GM12872 (cell line): ENCODE data around the gene ZDHHC8.
A peak's percentile ranks its signal among the peaks of the same experiment; 100 is the strongest.

Experiments used
- TF ChIP-seq, protein P1 (sequence below): IDR thresholded peaks from 3 replicates; pipeline ENCODE4 v1.5.1; 2011; ENCODE audit warnings: low read depth, mild to moderate bottlenecking, low read length, moderate library complexity; ENCODE audit not compliant: insufficient read depth

The ZDHHC8 gene

DNA sequence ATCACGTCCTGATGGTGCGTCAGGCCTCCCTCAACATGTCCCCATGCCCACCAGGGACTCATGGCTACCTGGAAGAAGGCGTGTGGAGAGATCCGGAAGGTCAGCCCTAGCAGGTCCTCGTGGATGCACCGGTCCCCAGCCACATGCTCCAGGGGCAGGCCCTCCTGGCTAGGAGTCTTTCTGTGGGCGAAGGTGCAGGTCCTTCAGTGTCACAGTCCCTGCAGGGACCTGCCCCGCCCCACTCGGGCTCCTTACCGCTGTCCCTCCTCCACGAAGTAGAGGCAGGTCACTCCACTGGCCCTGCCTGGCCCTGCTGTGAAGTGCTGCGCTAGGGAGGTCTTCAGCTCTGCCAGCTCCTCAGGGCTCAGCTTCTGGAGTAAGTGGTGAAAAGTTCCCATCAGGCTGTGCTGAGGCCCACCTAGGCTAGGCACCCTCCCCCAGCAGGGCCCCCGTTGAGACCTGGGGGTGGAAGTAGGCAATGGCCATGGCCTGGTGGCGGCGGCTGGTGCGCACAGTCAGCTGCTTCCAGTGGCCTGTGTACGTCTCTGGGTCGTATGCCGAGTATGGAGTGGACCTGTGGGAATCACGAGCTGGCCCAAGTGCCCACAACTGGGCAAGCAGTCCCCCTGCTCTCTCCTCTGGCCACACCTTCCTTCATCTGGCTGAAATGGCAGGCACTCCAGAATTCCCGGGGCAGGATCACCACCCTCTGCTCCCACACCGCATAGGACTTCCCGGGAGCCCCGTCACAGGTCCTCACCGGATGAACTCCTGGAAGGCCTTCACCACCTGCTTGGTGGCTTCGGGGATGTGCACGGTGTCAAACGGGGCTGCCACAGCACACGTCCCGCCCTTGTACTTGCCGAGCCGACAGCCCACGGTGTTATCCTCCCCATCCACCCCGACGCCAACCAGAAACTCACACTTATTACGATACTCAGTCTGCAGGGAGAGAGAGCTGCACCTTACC, 16.8 kb upstream of the ZDHHC8 start:
- TF ChIP-seq, protein P1, sequence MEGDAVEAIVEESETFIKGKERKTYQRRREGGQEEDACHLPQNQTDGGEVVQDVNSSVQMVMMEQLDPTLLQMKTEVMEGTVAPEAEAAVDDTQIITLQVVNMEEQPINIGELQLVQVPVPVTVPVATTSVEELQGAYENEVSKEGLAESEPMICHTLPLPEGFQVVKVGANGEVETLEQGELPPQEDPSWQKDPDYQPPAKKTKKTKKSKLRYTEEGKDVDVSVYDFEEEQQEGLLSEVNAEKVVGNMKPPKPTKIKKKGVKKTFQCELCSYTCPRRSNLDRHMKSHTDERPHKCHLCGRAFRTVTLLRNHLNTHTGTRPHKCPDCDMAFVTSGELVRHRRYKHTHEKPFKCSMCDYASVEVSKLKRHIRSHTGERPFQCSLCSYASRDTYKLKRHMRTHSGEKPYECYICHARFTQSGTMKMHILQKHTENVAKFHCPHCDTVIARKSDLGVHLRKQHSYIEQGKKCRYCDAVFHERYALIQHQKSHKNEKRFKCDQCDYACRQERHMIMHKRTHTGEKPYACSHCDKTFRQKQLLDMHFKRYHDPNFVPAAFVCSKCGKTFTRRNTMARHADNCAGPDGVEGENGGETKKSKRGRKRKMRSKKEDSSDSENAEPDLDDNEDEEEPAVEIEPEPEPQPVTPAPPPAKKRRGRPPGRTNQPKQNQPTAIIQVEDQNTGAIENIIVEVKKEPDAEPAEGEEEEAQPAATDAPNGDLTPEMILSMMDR = no peak

DNA sequence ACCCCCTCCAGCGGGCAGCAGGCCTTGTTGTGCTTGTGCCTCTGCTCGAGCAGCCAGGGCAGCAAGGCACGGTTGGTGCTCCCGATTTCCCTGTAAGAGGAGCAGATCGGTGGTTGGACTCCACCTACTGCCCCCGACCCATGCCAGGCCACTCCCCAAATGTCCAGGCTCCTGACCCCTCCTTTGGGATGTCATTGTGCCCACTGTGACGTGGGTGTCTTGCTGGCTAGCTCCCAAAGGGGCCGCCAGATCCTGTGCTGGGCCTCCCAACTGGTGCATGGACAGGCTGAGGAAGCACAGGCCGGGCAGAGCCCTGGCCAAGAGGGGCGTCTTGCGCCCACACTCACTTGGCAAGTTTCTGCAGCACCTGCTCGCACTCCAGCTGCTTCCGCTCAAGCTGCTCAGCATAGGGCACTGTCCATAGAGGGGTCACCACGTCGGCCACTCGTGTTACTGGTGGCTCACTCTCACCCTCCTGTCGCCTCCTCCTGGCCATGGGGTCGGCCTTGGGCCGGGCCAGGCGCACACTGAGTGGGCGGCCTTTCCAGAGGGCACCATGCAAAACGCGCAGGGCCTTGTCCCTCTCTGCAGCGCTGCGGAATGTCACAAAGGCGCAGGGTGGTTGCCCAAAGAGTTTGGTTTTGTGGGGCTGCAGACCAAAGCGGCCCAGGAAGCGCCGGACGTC, 15.8 kb upstream of the ZDHHC8 start, which contains the start of gene RANBP1:
TSS of gene RANBP1 (plus strand) at position 414 of the 685 bp plus-strand sequence. CDS start at position 495, 81 bp downstream.
- TF ChIP-seq, protein P1 = no peak

DNA sequence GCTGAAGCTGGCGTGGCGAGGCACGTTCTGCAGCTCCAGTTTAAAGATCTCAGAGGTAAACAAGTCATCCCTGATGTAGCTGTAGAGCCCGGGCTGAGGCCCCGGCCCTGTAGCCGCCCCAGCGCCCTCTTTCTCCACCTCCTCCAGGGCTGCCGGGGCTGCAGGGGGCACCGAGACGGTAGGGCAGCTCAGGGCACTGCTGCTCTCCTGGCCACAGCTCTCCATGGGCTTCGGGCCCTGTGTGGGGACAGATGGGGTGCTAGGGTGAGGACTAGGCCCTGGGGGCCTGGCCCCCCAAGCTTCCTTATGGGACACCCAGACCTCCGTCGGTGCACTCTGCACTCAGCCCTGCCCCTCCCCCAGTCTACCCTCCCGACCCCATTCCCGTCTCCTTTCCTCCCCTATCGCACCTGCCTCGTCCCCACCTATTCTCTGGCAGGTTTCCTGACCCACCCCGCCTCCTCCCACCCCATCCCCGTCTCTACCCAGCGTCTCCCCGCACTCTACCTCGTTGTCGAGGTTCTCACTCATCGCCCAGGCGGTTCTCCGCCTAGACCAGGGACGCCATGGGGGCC, 15.1 kb upstream of the ZDHHC8 start:
- TF ChIP-seq, protein P1 = no peak

DNA sequence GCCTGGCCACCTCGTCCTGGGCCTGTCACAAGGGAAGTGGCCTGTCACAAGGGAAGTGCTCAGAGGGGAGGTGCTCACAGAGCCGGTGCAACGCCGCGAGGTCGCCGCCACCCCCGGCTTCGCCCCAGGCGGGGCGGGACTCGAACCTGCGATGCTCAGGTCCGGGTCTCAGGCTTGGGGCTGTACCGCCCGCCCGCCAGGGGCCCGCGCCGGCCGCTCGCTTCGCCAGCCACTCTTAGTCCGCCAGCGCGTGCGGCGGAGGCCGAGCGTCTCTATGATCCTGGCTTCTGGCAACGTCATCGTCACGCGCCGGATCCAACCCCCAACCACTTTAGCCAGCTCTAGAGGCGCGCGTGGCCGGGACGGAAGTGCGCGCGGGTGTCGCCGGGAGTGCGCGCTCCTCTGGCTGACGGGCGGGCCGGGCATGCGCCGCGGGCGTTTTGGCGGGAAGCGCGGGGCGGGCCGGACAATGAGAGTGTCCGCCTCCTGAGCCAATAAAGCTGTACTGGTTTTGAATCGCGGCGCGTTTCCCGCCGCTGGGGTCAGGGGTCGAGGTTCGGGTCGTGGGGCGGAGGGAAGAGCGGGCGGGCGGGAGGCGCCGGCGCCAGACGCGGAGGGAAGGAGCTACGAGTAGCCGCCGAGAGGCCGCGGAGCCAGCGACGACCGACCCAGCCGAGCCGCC, 14.5 kb upstream of the ZDHHC8 start, which contains the start of gene TRMT2A:
TSS of gene TRMT2A (minus strand) at position 276 of the 682 bp plus-strand sequence. CDS start 320 bp downstream, outside the sequence.
- TF ChIP-seq, protein P1 = 0 out of 3 replicates have a peak, but pooled peaks have one; percentile 14

DNA sequence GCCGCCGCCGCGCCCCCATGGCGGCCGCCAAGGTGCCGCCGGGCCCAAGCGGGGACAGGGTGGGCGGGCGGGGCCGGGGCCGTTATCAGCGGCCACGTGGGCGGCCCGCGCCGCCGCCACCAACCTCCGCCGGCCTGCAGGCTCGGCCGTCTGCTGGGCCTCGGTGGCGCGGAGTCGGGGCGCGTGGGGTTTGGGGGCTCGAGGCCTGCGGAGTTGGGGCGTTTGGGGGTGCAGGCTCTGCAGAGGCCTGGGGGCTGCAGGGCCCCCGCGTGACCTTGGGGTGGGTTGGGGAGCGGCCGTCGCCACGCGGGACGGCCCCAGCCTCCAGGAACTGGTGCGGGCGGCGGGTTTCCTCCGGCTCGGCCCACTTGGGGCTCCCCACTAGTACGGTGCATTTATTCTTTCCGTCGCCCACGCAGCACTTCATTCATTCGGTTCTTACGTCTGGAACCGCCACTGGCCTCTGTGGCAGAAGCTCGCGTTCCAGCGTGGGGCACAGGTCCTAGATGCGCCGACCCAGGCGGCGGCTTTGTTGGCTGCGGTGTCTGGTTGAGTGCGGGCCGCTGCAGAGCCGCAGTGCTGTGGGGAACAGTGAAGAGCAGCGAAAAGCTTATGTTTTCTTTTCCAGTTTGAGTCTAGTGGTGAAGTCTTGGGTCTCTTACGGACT, 13.8 kb upstream of the ZDHHC8 start:
- TF ChIP-seq, protein P1 = no peak

DNA sequence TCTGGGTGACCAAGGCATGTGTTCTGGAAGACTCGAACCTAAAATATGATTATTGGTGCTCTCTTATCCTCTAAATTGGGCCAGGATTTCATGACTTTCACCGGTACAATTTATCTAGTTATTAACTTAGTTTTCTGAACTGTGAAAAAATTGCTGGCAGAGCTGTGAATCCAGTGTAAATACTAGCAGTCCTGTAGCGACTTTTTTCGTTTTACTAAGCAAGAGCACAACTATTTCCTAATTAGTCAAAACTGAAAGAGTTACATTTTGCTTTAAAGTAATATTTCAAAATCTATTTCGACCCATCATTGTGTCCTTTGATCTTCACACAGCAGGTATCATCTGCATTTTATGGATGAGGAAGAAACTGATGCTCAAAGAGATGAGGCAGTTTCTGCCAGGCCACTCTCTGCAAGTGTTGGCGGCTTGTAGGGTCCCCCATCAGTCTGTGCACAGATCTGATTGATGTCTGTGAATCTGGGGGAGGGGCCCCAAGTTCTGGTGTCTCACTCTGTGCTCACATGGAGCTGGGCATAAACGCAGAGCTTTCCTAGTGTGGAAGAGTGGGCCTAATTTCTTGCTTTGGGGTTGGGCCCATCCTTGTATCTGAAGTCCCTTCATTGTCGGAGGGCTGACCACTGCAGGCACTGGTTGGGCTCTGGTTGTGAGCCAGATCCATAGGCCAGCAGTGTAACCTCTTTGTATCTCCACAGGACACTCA, 13.1 kb upstream of the ZDHHC8 start:
- TF ChIP-seq, protein P1 = no peak
